Measurements from ENCODE around the gene AKAP7.

DNA sequence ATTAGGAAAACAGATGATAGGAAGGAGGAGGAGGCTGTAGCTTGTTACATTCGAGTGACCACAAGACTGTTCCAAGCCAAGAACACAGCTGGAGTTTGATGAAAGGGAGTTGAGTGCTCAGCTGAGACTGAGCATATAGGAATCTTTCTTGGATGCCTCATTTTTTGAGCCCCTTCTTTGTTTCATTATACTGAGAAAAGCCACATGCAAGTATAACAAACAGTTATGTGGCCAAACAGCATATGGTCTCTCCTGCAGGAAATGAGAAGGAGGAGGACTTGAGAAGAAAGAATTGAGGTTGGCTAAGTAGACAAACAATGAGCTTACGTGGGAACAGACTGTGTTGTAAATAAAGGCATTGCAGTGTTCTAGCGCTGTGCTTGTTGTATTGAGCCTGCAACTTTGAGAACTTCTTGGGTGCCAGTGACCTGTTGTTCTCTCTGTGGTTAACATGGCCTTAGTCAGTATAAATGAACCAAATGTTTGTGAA is 78.3 kb downstream of the AKAP7 start:
- TF ChIP-seq, protein P1, sequence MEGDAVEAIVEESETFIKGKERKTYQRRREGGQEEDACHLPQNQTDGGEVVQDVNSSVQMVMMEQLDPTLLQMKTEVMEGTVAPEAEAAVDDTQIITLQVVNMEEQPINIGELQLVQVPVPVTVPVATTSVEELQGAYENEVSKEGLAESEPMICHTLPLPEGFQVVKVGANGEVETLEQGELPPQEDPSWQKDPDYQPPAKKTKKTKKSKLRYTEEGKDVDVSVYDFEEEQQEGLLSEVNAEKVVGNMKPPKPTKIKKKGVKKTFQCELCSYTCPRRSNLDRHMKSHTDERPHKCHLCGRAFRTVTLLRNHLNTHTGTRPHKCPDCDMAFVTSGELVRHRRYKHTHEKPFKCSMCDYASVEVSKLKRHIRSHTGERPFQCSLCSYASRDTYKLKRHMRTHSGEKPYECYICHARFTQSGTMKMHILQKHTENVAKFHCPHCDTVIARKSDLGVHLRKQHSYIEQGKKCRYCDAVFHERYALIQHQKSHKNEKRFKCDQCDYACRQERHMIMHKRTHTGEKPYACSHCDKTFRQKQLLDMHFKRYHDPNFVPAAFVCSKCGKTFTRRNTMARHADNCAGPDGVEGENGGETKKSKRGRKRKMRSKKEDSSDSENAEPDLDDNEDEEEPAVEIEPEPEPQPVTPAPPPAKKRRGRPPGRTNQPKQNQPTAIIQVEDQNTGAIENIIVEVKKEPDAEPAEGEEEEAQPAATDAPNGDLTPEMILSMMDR (IDR thresholded peaks at IDR 0.05; ENCODE audit: insufficient read depth, low read depth, low read length): no peak
- no peak for TF ChIP-seq EZH2 (IDR thresholded peaks at IDR 0.05; ENCODE audit: insufficient read depth, low read length)
